GM11168 (cell line): Measurements from ENCODE around the gene RASAL2.
"Not testable (repeated sequence)": the region's sequence is repeated elsewhere in the genome, so short reads cannot be mapped to it uniquely, and the experiment has no call there.

Experiments used
- in situ Hi-C: fragments of 300-500 bp; cut with MboI; formaldehyde crosslinking; loops from one replicate; pipeline ENCODE4 v1.12.0; 2022; ENCODE audit warnings: low sequenced_read_pairs; ENCODE audit not compliant: unreplicated experiment

The RASAL2 gene

GRCh38 chr1:178364782-178365181 lies 270.9 kb downstream of the RASAL2 start:
- in situ Hi-C loops: no loop called here

- in situ Hi-C loops: no loop called here
These were observed 273.2 kb downstream of the RASAL2 start for GRCh38 chr1:178367151-178367550.

GRCh38 chr1:178368208-178368607 lies 274.3 kb downstream of the RASAL2 start:
- in situ Hi-C loops: no loop called here

GRCh38 chr1:178371235-178371634 lies 277.3 kb downstream of the RASAL2 start:
- in situ Hi-C loops: loop anchor here (10.0 kb wide), 1 partner anchor 134 kb away; no protein-coding TSS in a partner anchor

- in situ Hi-C loops: loop anchor here (10.0 kb wide), 1 partner anchor 133 kb away; no protein-coding TSS in a partner anchor
These were observed 278.1 kb downstream of the RASAL2 start for GRCh38 chr1:178371933-178372388.

GRCh38 chr1:178374016-178374415 lies 280.1 kb downstream of the RASAL2 start:
- in situ Hi-C loops: loop anchor here (10.0 kb wide), 1 partner anchor 131 kb away; no protein-coding TSS in a partner anchor

- in situ Hi-C loops: loop anchor here (10.0 kb wide), 1 partner anchor 129 kb away; no protein-coding TSS in a partner anchor
These were observed 282.1 kb downstream of the RASAL2 start for GRCh38 chr1:178376008-178376407.

- in situ Hi-C loops: loop anchor here (10.0 kb wide), 1 partner anchor 125 kb away; no protein-coding TSS in a partner anchor
These were observed 285.9 kb downstream of the RASAL2 start for GRCh38 chr1:178379807-178380206.

- in situ Hi-C loops: no loop called here
These were observed 288.5 kb downstream of the RASAL2 start for GRCh38 chr1:178382372-178382771.

GRCh38 chr1:178385662-178386061 lies 291.8 kb downstream of the RASAL2 start:
- in situ Hi-C loops: no loop called here

- in situ Hi-C loops: no loop called here
These were observed 294.7 kb downstream of the RASAL2 start for GRCh38 chr1:178388418-178389145.

GRCh38 chr1:178389441-178389840 lies 295.5 kb downstream of the RASAL2 start:
- in situ Hi-C loops: no loop called here

GRCh38 chr1:178390280-178390679 lies 296.4 kb downstream of the RASAL2 start:
- in situ Hi-C loops: not testable (repeated sequence)

GRCh38 chr1:178393370-178393769 lies 299.5 kb downstream of the RASAL2 start:
- in situ Hi-C loops: no loop called here

GRCh38 chr1:178396789-178397188 lies 302.9 kb downstream of the RASAL2 start:
- in situ Hi-C loops: no loop called here

GRCh38 chr1:178397678-178398077 lies 303.8 kb downstream of the RASAL2 start:
- in situ Hi-C loops: no loop called here

GRCh38 chr1:178399177-178399728 lies 305.3 kb downstream of the RASAL2 start:
- in situ Hi-C loops: no loop called here

- in situ Hi-C loops: no loop called here
These were observed 311.2 kb downstream of the RASAL2 start for GRCh38 chr1:178405137-178405536.

GRCh38 chr1:178407215-178407614 lies 313.3 kb downstream of the RASAL2 start:
- in situ Hi-C loops: no loop called here

GRCh38 chr1:178407655-178408054 lies 313.8 kb downstream of the RASAL2 start:
- in situ Hi-C loops: no loop called here

GRCh38 chr1:178408871-178409270 lies 315.0 kb downstream of the RASAL2 start:
- in situ Hi-C loops: no loop called here

- in situ Hi-C loops: no loop called here
These were observed 315.6 kb downstream of the RASAL2 start for GRCh38 chr1:178409541-178409940.
